GM10266 (cell line): ENCODE results near the gene GOSR2.
"Not testable (repeated sequence)": the region's sequence is repeated elsewhere in the genome, so short reads cannot be mapped to it uniquely, and the experiment has no call there.

Experiments
- DNase-seq: peaks from one replicate; pipeline ENCODE4 v3.0.0; 2012; ENCODE audit errors: extremely low spot score
- TF ChIP-seq, protein P1 (sequence below): IDR thresholded peaks from 2 replicates; pipeline ENCODE4 v1.5.1; 2012; ENCODE audit warnings: mild to moderate bottlenecking, low read depth; ENCODE audit not compliant: control insufficient read depth, insufficient read depth; ENCODE audit errors: missing control alignments

The GOSR2 gene

DNA sequence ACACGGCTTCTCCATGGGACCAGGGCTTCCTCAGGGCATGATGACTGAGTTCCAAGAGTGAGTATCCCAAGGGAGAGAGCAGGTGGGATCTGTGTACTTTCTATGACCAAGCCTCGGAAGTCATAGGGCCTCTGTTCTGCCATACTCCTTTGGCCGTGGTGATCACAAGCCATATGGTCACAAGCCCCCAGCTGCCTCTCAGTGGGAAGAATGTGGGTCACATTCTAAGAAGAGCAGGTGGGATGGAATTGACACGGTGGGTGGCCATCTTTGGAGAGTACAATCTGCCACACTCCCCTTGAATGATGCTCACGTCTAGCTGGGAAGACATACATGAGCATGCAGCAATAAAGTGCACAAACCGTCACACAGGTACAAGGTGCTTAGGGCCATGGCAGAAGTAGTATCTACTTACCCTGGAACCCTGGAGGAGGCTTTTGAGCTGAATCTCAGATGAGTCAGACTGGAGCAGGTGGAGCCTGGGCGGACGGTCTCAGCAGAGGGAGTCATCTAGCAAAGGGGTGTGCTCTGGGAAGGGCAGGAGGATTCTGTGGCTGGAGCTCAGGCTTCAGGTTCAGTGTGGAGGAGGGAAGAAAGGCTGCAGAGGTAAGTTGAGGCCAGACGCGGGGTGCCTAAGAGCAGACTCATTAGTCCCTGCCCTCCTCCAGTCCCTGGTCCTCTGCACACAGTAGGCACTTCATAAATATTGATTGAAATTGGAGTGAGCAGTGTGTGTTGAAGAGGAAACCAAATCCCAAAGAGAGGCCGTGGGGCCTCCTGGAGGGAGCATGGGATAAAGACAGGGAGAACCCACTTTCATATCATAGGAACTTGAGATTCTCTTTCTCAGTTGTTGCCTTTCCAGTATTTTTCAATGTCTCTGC lies 26.6 kb downstream of the GOSR2 start:
- DNase-seq, result no peak
- TF ChIP-seq, protein P1, sequence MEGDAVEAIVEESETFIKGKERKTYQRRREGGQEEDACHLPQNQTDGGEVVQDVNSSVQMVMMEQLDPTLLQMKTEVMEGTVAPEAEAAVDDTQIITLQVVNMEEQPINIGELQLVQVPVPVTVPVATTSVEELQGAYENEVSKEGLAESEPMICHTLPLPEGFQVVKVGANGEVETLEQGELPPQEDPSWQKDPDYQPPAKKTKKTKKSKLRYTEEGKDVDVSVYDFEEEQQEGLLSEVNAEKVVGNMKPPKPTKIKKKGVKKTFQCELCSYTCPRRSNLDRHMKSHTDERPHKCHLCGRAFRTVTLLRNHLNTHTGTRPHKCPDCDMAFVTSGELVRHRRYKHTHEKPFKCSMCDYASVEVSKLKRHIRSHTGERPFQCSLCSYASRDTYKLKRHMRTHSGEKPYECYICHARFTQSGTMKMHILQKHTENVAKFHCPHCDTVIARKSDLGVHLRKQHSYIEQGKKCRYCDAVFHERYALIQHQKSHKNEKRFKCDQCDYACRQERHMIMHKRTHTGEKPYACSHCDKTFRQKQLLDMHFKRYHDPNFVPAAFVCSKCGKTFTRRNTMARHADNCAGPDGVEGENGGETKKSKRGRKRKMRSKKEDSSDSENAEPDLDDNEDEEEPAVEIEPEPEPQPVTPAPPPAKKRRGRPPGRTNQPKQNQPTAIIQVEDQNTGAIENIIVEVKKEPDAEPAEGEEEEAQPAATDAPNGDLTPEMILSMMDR, result no peak

DNA sequence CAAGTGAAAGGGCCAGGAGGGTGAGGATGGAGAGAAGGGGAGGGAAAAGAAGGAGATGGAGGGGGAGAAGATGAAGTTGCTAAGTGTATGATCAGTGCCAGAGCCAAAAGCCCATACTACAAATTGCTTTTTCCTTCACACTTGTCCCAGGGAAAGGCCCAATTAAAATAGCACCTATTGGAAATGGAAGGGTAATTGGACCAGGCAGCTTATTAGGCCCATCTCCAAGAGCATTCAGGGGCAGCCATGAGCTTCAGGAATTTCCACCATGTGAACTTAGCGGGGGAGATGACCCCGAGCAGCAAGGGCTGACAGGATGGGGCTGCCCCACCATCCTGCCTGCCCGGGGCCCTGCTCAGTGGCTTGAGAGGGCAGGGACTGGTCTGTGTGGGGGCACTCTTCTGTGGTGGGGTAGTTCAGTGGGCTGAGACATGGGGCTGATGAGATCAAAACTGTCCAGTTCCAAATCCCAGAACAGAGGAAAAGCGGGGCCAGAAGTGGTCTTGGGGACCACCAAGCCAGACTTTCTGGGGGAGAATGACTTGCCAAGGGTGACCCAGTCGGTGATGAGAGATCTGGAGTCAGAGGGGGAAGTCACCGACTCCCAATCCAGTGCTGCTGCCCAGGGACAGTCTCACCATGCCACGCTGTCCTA lies 27.5 kb downstream of the GOSR2 start:
- TF ChIP-seq, protein P1, result no peak
- no peak for DNase-seq

DNA sequence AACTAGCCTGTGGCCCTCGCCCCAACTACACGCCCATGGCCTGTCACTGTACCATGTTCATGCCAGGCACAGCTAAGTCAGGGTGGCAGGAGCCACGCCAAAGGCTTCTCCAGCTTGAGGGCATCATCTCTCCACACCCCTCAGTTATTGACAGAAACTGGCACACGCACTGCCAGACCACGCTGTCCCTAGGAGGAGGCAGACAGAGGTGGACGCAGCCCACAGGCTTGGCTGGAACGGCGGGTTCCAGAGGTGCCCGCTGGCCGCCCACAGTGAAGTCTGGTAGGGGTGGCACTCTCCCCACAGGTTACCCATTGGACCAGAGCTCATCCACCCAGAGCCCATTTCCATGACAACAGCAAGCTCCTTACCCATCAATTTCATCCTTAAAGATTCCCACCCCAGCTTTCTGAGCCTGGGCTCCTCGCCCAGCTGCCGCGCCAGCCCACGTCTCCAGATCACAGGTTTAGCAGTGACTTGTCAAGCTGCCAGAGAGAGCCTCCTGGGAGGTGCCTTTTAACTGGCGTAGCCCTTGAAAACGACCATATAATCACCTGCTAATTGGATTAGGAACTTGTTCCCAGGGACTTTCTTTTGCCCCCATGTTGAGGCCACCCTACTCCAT lies 28.1 kb downstream of the GOSR2 start:
- no peak for DNase-seq
- TF ChIP-seq, protein P1, result no peak

- TF ChIP-seq, protein P1, result no peak
- DNase-seq, result no peak
Measured at GRCh38 chr17:46951706-46952105, 28.7 kb downstream of the GOSR2 start.

- DNase-seq, result no peak
- TF ChIP-seq, protein P1, result no peak
Measured at GRCh38 chr17:46952115-46952514, 29.2 kb downstream of the GOSR2 start.

DNA sequence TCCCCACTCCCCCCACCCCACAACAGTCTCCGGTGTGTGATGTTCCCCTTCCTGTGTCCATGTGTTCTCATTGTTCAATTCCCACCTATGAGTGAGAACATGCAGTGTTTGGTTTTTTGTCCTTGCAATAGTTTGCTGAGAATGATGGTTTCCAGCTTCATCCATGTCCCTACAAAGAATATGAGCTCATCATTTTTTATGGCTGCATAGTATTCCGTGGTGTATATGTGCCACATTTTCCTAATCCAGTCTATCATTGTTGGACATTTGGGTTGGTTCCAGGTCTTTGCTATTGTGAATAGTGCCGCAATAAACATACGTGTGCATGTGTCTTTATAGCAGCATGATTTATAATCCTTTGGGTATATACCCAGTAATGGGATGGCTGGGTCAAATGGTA lies 30.2 kb downstream of the GOSR2 start:
- not testable (repeated sequence) for DNase-seq

- TF ChIP-seq, protein P1, result no peak
- no peak for DNase-seq
Measured at GRCh38 chr17:46958041-46958591, 35.2 kb downstream of the GOSR2 start.
